Activated CD4-positive, alpha-beta T cell treated with anti-CD3 and anti-CD28 coated beads, Interleukin-2, amount 50 U/mL, for 48 hours (primary cell): Measurements from ENCODE around the gene VPS33B.
"Not testable (repeated sequence)": the region's sequence is repeated elsewhere in the genome, so short reads cannot be mapped to it uniquely, and the experiment has no call there.

ENCODE experiments used
- DNase-seq, 2 experiments: peaks; one replicate each; pipeline ENCODE4 v3.0.0-alpha.2; 2020

VPS33B gene

DNA sequence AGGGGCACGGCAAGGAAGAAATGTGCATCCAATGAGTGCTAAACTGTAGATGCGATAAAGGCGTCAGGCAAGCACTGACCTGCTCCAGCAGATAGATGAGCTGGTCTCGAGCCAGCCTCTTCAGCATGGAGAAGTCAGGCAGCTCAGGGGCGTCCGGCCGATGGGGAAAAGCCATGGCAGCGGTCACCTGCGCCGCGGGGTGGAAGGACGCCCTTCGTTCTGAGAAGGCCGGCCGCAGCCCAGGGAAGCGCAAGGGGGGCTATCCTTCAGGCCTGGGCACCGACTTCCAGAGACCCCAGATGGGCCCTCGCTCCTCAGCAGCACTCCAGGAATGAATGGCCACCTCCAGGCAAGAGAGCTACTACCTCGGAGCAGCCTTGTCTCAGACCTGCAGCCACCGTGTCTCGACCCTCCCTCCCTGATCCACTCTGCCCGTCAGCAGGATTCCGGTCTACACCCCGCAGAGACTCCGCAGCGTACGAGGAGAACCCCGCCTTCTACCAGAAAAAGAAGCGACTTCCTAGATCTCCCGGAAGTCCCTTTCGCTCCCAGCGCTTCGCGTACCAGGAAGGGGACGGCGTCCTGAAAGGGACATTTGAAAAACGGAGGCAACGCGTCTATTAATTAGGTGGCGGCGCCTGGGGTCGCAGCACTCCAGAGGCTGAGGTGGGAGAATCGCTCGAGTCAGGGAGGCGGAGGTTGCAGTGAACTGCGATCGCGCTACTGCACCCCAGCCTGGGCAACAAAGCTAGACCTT, at the start of gene VPS33B:
Gene VPS33B, minus strand, starts transcription at position 520 of the 757 bp plus-strand sequence. Its CDS starts 345 bp downstream, at position 175.
- DNase-seq: peak; percentile 82 to 87

DNA sequence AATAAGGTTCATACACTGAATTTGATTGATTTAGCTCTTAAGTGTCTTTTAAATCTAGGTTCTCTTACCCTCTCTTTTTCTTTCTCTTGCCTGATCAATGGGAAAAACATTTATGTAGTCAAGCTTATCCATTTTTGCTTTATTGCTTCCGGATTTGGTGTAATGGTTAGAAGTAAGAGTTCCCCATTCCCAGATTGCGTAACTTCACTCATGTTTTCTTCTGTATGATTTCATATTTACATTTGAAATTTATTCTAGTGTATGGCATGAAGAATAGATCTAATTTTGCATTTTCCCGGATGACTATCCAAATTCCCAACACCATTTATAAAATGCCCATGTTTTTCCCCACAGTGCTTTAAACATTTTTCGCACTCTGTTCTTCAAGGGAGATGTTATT, 49.8 kb upstream of the VPS33B start:
- DNase-seq: no peak

DNA sequence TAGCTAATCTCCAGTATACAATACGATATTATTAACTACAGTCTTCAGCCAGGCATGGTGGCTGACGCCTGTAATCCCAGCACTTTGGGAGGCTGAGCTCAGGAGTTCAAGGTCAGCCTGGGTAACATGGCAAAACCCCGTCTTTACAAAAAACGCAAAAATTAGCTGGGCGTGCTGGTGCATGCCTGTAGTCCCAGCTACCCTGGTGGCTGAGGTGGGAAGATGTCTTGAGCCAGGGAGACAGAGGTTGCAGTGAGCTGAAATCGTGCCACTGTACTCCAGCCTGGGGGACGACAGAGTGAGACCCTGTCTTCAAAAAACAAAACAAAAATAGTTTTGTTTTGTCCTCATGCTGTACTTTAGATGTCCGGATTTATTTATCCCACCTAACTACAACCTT, 48.5 kb upstream of the VPS33B start:
- no peak for DNase-seq

DNA sequence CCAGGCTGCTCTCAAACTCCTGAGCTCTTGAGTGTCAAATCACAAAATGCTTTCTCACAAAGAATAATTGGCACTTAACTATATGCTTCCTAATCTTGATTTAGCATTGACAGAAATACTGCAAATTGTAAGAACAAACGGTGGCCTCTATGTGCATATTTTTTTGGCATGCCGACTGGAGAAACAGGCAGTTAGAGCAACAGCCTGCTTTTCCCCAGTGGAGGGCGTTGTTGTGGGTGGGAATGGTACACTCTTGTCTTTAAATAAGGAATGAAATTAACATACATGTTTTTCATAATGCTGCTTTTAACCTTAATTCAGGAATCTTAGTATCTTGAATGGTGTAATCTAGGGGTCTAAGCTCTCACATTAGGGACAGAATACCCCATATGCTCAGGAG, 46.6 kb upstream of the VPS33B start:
- DNase-seq: no peak

DNA sequence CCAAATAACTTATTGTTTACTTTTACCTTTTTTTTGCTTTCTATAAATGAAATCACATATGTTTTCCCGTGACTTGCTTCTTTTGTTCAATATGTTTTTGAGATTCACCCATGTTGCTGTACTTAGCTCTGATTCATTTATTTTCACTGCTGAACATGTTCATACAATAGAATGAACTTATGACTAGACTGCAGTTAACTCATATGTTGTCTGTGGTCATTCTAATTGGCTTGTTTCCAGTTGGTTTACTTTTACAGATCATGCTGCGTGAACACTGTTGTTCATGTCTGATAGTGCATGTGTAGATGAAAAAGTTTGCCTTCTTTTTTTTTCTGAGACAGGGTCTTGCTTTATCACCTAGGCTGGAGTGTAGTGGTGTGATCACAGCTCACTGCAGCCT, 46.0 kb upstream of the VPS33B start:
- no peak for DNase-seq

DNA sequence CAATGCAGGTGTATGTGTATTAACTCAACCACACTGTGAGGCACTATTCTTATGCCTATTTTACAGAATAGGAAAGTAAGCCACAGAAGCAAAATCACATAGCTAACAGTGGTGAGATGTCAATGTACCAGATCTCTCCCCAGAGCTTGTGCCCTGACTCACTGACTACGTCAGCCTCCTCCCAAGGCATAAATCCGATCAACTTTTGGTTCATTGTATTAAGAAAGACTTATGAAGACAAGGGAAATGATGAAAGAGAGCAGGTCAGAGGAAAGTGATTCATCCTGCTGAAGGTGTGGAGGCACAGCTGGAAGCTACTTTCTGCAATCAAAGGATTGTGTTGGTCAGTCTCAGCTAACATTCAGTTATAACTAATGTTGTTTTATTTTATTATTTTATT, 44.6 kb upstream of the VPS33B start:
- DNase-seq: no peak

GRCh38 chr15:91065505-91065904, 43.1 kb upstream of the VPS33B start:
- DNase-seq: no peak

DNA sequence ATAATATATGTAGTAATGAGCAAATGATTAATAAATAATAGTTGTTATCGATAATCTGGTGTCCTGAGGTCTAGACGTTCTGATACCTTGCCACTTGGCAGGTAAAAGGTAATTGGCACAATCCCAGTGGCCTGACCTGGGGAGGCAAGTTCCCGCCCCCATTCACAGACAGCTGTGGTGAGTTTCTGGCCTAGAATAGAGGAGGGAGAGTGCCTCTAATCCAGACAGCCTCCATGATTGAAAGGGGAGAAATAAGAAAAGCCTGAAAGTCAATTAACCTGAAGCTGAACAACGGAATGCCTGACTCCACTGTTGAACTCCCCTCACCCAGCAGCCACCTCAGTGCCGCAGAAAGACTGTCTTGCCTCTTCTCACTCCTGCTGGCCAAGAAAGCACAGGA, 39.6 kb upstream of the VPS33B start:
- no peak for DNase-seq

DNA sequence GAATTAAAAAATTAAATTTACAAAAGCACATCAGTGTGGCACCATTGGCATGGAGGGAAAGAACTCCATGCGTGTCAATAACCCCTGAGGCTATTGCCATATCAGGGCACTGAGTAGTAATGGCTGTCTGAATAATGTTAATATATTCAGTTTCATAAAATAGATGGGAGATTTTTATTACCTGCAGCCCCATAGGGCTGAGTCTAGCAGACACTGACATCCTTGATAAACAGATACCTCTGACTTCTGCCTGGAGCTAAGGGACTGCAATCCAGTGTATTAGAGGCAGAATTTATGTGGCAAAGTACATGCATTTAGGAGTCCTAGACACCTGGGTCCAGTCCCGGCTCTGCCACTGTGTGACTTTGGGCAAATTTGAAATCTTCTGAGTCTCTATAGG, 38.8 kb upstream of the VPS33B start:
- no peak for DNase-seq

- peak; percentile 39 to 57 for DNase-seq
Observed at GRCh38 chr15:91055548-91056331, 33.3 kb upstream of the VPS33B start.

DNA sequence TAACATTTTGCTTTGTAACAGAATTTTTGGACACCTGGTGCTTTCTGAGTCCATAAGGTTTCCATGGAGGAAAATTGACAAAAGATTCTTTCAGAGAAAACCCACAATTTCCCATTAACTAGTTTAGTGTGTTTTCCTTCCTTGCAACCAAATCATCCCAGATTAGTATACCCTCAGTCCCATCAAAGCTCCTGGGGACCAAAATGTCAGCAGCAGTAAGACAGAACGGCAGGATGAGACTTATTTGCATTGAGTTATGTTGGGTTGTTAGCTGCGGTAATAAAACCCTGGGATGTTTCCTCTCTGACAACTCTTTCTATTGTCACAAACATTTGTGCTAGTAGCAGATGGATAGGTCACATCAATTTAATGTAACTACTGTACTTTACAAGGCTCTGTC, 32.4 kb upstream of the VPS33B start:
- no peak for DNase-seq

DNA sequence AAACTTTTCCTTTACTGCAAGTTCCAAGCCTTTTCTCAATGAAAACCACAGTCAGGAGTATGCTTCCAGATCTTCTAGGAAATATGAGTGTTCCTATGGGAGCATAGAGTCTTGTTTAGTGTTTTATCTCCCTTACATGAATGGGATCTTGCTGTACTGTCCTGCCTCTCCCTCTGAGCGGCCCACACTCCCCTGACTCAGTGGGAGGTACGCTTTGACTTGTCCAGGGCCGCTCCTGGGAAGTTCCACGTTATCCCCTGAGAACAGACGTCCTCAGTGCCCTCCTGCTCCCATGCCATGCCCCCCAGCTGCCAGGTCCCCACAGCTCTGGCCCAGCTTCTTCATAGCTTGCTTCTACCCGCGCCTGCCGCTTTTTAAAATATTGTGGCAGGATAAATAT, 28.9 kb upstream of the VPS33B start:
- DNase-seq: no peak

DNA sequence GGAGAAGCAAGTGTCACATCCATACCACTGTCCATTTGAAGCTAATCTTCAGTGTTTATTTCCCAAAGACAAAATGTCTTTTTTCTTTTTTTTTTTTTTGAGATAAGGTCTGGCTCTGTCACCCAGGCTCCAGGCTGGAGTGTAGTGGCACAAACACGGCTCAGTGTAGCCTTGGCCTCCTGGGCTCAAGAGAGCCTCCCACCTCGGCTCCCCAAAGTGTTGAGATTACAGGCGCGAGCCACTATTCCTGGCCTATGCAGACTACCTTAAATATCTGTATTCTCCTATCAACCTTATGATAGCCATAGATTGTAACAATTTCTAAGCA, 27.7 kb upstream of the VPS33B start:
- DNase-seq: no peak

DNA sequence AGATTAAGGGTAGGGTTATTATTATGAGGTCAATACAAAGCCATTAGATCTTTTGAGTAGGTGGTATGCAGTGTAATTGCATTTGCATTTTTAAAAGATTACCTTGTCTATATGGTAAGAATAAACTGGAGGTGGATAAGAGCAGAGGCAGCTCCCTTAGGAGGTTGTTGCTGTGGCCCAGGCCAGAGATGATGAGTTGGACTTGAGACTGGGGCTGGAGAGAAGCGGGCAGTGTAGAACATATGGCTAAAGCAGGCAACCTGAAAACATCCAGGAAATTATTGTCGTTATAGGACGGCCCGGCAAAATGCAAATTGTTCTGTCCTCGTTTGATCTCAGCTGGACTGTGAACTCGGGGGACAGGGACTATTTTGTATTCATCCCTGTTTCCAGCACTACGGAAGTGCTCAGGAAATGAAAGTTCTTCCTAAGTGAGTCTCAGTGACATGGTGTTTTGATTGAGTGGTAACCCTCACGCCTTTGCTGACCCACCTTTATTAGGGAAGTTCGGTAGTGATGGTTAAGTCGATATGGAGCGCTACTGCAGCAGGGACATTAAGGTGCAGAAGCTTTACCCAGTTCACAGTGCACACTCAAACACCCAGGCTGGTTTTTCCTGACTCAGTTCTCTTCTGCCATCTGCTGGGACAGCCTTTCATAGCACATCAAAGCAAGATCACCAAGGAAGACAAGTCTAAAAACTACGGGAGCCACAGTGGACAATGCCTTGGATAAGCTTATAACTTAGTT, 27.2 kb upstream of the VPS33B start:
- DNase-seq: peak; percentile 51 to 62

- DNase-seq: no peak
Observed at GRCh38 chr15:91047545-91048199, 25.3 kb upstream of the VPS33B start.

DNA sequence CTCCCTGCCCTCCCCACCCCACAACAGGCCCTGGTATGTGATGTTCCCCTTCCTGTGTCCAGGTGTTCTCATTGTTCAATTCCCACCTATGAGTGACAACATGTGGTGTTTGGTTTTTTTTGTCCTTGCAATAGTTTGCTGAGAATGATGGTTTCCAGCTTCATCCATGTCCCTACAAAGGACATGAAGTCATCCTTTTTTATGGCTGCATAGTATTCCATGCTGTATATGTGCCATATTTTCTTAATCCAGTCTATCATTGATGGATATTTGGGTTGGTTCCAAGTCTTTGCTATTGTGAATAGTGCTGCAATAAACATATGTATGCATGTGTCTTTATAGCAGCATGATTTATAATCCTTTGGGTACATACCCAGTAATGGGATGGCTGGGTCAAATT, 23.7 kb upstream of the VPS33B start:
- not testable (repeated sequence) for DNase-seq

GRCh38 chr15:91045065-91045464, 22.7 kb upstream of the VPS33B start:
- no peak for DNase-seq

DNA sequence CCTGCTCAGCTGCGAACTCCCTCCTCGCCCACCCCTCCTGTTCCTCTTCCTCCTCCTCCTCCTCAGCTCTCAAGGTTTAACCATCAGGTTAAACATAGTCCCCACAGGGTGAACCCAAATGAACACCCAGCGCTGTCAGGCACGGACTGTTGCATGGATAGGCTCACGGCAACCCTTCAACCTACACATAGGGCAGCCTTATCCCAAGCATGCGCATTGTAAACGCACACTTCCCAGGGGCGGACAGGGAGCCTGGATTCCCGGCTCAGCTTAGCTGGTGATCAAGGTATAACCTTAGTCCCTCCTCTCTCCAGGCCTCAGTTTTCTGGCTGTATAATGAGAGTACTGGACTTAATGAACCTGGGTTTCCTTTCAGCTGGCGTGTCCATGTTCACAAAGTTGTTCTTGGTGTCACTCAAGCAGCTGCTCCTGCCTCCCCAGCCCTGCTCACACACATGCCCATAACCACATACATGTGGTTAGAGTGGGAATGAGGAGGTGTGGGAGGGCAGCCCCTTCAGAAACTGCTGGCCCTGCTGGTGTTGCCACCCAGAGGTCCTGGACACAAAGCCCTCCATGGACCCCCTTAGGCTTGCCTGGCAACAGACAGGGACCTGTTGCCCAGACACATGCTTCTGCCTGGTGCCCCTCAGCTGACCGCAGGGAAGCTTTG, 20.9 kb upstream of the VPS33B start:
- no peak for DNase-seq

- DNase-seq: no peak
Observed at GRCh38 chr15:91040856-91041255, 18.5 kb upstream of the VPS33B start.

- no peak for DNase-seq
Observed at GRCh38 chr15:91039996-91040395, 17.6 kb upstream of the VPS33B start.

- peak; percentile 63 to 70 for DNase-seq
Observed at GRCh38 chr15:91032919-91033803, 10.8 kb upstream of the VPS33B start.

- DNase-seq: no peak
Observed at GRCh38 chr15:91031796-91032195, 9.4 kb upstream of the VPS33B start.
